H1 (cell line): ENCODE measurements around the gene RNF187. TPM values are rescaled to one million over a fixed set of nuclear protein-coding genes. Genes with fewer than 3 reads are reported as not detected.

Experiments used
- CTCF ChIA-PET: fragments of 300-600 bp; sonication (Branson Sonifier 250); formaldehyde crosslinking; loops from one replicate; lab custom pipeline; 2021; ENCODE audit not compliant: partially characterized antibody; lab: Charles Lee
- POLR2A ChIA-PET: fragments of 300-600 bp; sonication (Branson Sonifier 250); formaldehyde crosslinking; loops from one replicate; lab custom pipeline; 2021; ENCODE audit warnings: inconsistent platforms; ENCODE audit not compliant: partially characterized antibody; lab: Charles Lee
- DNase-seq, 2 experiments: peaks; one replicate each; pipeline versions ENCODE4 v3.0.0 to v3.0.0-alpha.2; 2010 to 2022; ENCODE audit warnings: low spot score in 2 of 2, low read depth in 1 of 2, mixed read lengths in 1 of 2
- FAIRE-seq: peaks from 2 replicates; lab custom pipeline; 2011; peaks lifted over from hg19 to GRCh38; lab: Jason Lieb, UNC
- H2AFZ ChIP-seq: 2 replicates; pipeline ENCODE4 v1.8.1; 2012; ENCODE audit warnings: low read length, inconsistent platforms
- H2AK5ac ChIP-seq: 2 replicates; pipeline ENCODE4 v1.6.1; 2013; ENCODE audit warnings: low read depth, low read length
- H2BK120ac ChIP-seq: replicated peaks from 2 replicates; pipeline ENCODE3; 2013; ENCODE audit warnings: low read depth, low read length, inconsistent platforms
- H2BK12ac ChIP-seq: 2 replicates; pipeline ENCODE4 v1.6.1; 2013; ENCODE audit warnings: low read depth, low read length
- H2BK15ac ChIP-seq: 2 replicates; pipeline ENCODE4 v1.6.1; 2013; ENCODE audit warnings: low read length
- H2BK20ac ChIP-seq: 2 replicates; pipeline ENCODE4 v1.6.1; 2013; ENCODE audit warnings: low read length
- H2BK5ac ChIP-seq: 2 replicates; pipeline ENCODE4 v1.6.1; 2013; ENCODE audit warnings: low read depth, low read length
- H3K14ac ChIP-seq: 2 replicates; pipeline ENCODE4 v1.6.1; 2013; ENCODE audit warnings: inconsistent platforms; ENCODE audit not compliant: insufficient read length
- H3K18ac ChIP-seq: 2 replicates; pipeline ENCODE4 v1.6.1; 2013; ENCODE audit warnings: low read length; ENCODE audit errors: extremely low read depth
- H3K23ac ChIP-seq: 2 replicates; pipeline ENCODE4 v1.6.1; 2013; ENCODE audit warnings: inconsistent platforms; ENCODE audit not compliant: insufficient read length
- H3K23me2 ChIP-seq: 2 replicates; pipeline ENCODE4 v1.6.1; 2013; ENCODE audit warnings: low read depth, low read length
- H3K27ac ChIP-seq: 2 replicates; pipeline ENCODE4 v1.6.1; 2011; ENCODE audit warnings: low read depth, low read length, inconsistent platforms
- H3K27me3 ChIP-seq, 4 experiments: replicated peaks in 1 of 4; 1 replicate in 1 of 4; 2 replicates in 3 of 4; pipeline versions ENCODE4 v1.6.1 to v1.8.1; 2011 to 2013; ENCODE audit warnings: low read length in 3 of 4, mild to moderate bottlenecking in 3 of 4, inconsistent platforms in 2 of 4, mixed read lengths in 2 of 4, moderate library complexity in 1 of 4; ENCODE audit not compliant: control insufficient read depth in 3 of 4, insufficient read depth in 3 of 4; ENCODE audit errors: extremely low read depth in 1 of 4
- H3K36me3 ChIP-seq, 4 experiments: 2 replicates each; pipeline versions ENCODE4 v1.6.1 to v1.8.1; 2011 to 2013; ENCODE audit warnings: mild to moderate bottlenecking in 4 of 4, low read length in 3 of 4, moderate library complexity in 2 of 4, control low read depth in 1 of 4, inconsistent platforms in 1 of 4; ENCODE audit not compliant: insufficient read depth in 4 of 4, control insufficient read depth in 2 of 4
- H3K4ac ChIP-seq: replicated peaks from 2 replicates; pipeline ENCODE3; 2013; ENCODE audit warnings: low read length, low read depth, mixed read lengths, inconsistent platforms; ENCODE audit not compliant: insufficient read length
- H3K4me1 ChIP-seq, 4 experiments: replicated peaks in 1 of 4; 1 replicate in 1 of 4; 2 replicates in 3 of 4; pipeline versions ENCODE4 v1.6.1 to v1.8.1; 2011 to 2013; ENCODE audit warnings: low read length in 3 of 4, inconsistent platforms in 2 of 4, mixed read lengths in 1 of 4; ENCODE audit not compliant: insufficient read depth in 4 of 4, control insufficient read depth in 3 of 4
- H3K4me2 ChIP-seq, 2 experiments: 2 replicates each; pipeline versions ENCODE4 v1.6.1 to v1.8.1; 2011 to 2013; ENCODE audit warnings: low read depth in 2 of 2, low read length in 2 of 2, control low read depth in 1 of 2, inconsistent platforms in 1 of 2, mild to moderate bottlenecking in 1 of 2; ENCODE audit not compliant: insufficient read depth in 1 of 2
- H3K4me3 ChIP-seq, 4 experiments: fragments of 200-600, 300-600 bp in 1 of 4; sonication (generic), shearing (Covaris generic), sonication (Bioruptor Twin) in 1 of 4; 2 replicates each; pipeline versions ENCODE4 v1.5.1 to v1.8.1; 2011 to 2016; ENCODE audit warnings: low read length in 4 of 4, low read depth in 3 of 4, control low read depth in 2 of 4, inconsistent platforms in 2 of 4, mild to moderate bottlenecking in 2 of 4, mixed read lengths in 1 of 4, moderate library complexity in 1 of 4; ENCODE audit not compliant: insufficient read depth in 2 of 4; ENCODE audit errors: extremely low read depth in 1 of 4
- H3K56ac ChIP-seq: replicated peaks from 2 replicates; pipeline ENCODE3; 2013; ENCODE audit warnings: low read depth, mild to moderate bottlenecking, mixed read lengths, low read length, inconsistent platforms; ENCODE audit not compliant: insufficient read length
- H3K79me1 ChIP-seq: 2 replicates; pipeline ENCODE4 v1.6.1; 2013; ENCODE audit warnings: low read depth, low read length, control low read depth
- H3K79me2 ChIP-seq, 2 experiments: 2 replicates each; pipeline versions ENCODE4 v1.6.1 to v1.8.1; 2012 to 2013; ENCODE audit warnings: low read length in 2 of 2, mild to moderate bottlenecking in 2 of 2, inconsistent platforms in 1 of 2; ENCODE audit not compliant: insufficient read depth in 2 of 2, control insufficient read depth in 1 of 2
- H3K9ac ChIP-seq, 4 experiments: replicated peaks in 1 of 4; 1 replicate in 1 of 4; 2 replicates in 3 of 4; pipeline versions ENCODE4 v1.6.1 to v1.8.1; 2011 to 2013; ENCODE audit warnings: low read depth in 3 of 4, low read length in 3 of 4, control low read depth in 2 of 4, mild to moderate bottlenecking in 2 of 4, moderate library complexity in 2 of 4, inconsistent platforms in 1 of 4; ENCODE audit errors: extremely low read depth in 1 of 4
- H3K9me3 ChIP-seq, 2 experiments: 2 replicates each; pipeline versions ENCODE4 v1.6.1 to v1.8.1; 2012 to 2013; ENCODE audit warnings: mild to moderate bottlenecking in 2 of 2, moderate library complexity in 2 of 2, control low read depth in 1 of 2, inconsistent platforms in 1 of 2, low read depth in 1 of 2, low read length in 1 of 2, mixed read lengths in 1 of 2; ENCODE audit not compliant: insufficient read depth in 2 of 2
- H4K20me1 ChIP-seq, 2 experiments: replicated peaks in 1 of 2; 2 replicates each; pipeline versions ENCODE3 to v1.8.1; 2011 to 2013; ENCODE audit warnings: inconsistent platforms in 2 of 2, low read length in 2 of 2, mild to moderate bottlenecking in 1 of 2; ENCODE audit not compliant: insufficient read depth in 2 of 2, control insufficient read depth in 1 of 2
- H4K5ac ChIP-seq: 2 replicates; pipeline ENCODE4 v1.6.1; 2013; ENCODE audit warnings: low read length, low read depth, mixed read lengths, inconsistent platforms; ENCODE audit not compliant: insufficient read length
- H4K8ac ChIP-seq: 2 replicates; pipeline ENCODE4 v1.8.0; 2013; ENCODE audit warnings: mild to moderate bottlenecking, moderate library complexity, low read length, inconsistent platforms; ENCODE audit not compliant: insufficient read depth; ENCODE audit errors: extremely low read depth
- H4K91ac ChIP-seq: replicated peaks from 2 replicates; pipeline ENCODE3; 2013; ENCODE audit warnings: low read length, mixed read lengths, inconsistent platforms; ENCODE audit not compliant: insufficient read length
- ATF3 ChIP-seq: IDR thresholded peaks from 2 replicates; pipeline ENCODE4 v1.6.1; 2011; ENCODE audit warnings: low read depth, mild to moderate bottlenecking, low read length; ENCODE audit not compliant: insufficient read depth
- BRCA1 ChIP-seq: IDR thresholded peaks from 2 replicates; pipeline ENCODE4 v1.6.1; 2012; ENCODE audit warnings: low read depth, low read length, improper control_type of control experiment
- CEBPB ChIP-seq: IDR thresholded peaks from 2 replicates; pipeline ENCODE4 v1.6.1; 2012; ENCODE audit warnings: low read depth, low read length
- EP300 ChIP-seq, 2 experiments: IDR thresholded peaks; 1 replicate in 1 of 2; 2 replicates in 1 of 2; pipeline ENCODE4 v1.6.1; 2011 to 2012; ENCODE audit warnings: low read depth in 2 of 2, low read length in 2 of 2, mild to moderate bottlenecking in 2 of 2, borderline replicate concordance in 1 of 2, inconsistent platforms in 1 of 2, moderate library complexity in 1 of 2
- FOSL1 ChIP-seq: IDR thresholded peaks from 2 replicates; pipeline ENCODE4 v1.6.1; 2011; ENCODE audit warnings: mild to moderate bottlenecking, low read depth, low read length, moderate library complexity; ENCODE audit not compliant: insufficient read depth
- JUND ChIP-seq: IDR thresholded peaks from 2 replicates; pipeline ENCODE4 v1.6.1; 2011; ENCODE audit warnings: mild to moderate bottlenecking, improper control_type of control experiment, low read length
- KDM4A ChIP-seq: IDR thresholded peaks from one replicate; pipeline ENCODE4 v1.7.1; 2012; ENCODE audit warnings: low read depth, mild to moderate bottlenecking, moderate library complexity, low read length, inconsistent platforms; ENCODE audit not compliant: severe bottlenecking
- NRF1 ChIP-seq: IDR thresholded peaks from 2 replicates; pipeline ENCODE4 v1.6.1; 2011; ENCODE audit warnings: mild to moderate bottlenecking, low read depth, low read length, improper control_type of control experiment
- PHF8 ChIP-seq: fragments of 200-600 bp; sonication (generic); conservative IDR thresholded peaks from 2 replicates; pipeline ENCODE4 v1.7.1; 2012; ENCODE audit warnings: low read depth, mild to moderate bottlenecking, inconsistent platforms, low read length, moderate library complexity
- SIX5 ChIP-seq: IDR thresholded peaks from 2 replicates; pipeline ENCODE4 v1.6.1; 2011; ENCODE audit warnings: mild to moderate bottlenecking, low read depth, low read length
- SP1 ChIP-seq: IDR thresholded peaks from 2 replicates; pipeline ENCODE4 v1.6.1; 2011; ENCODE audit warnings: low read depth, low read length
- WGBS, 2 experiments: shearing (Covaris generic) in 1 of 2; methylation state at CpG; one replicate each; pipeline versions ENCODE4 v1.1.6 to v1.1.7; 2013 to 2015; ENCODE audit warnings: low lambda C conversion rate in 2 of 2, mixed read lengths in 2 of 2, inconsistent platforms in 1 of 2, low coverage in 1 of 2, missing lambda C conversion rate in 1 of 2; ENCODE audit not compliant: insufficient replicate concordance in 2 of 2, insufficient coverage in 1 of 2, insufficient read length in 1 of 2; ENCODE audit errors: extremely low coverage in 1 of 2, missing lambda C conversion rate in 1 of 2; 5-methylcytosine and 5-hydroxymethylcytosine counted together
- polyA plus RNA-seq, 7 experiments: library from polyadenylated mRNA; depleted of rRNA in 3 of 7; stranded (reverse) in 5 of 7; unstranded in 2 of 7; fragments of >200 nt in 5 of 7; fragments of 200-250 nt in 2 of 7; gene quantifications; 1 replicate in 5 of 7; 2 replicates in 1 of 7; 4 replicates in 1 of 7; pipeline versions ENCODE4 v1.2.1 to v1.2.3, GENCODE V29; 2011 to 2013; ENCODE audit warnings: missing spikeins in 2 of 7, mixed read lengths in 2 of 7
- total RNA-seq: library from RNA; stranded (reverse); fragmentation: NEBNext Ultra II Directional; extraction: Animal tissue kit (Norgen Biotek cat#: 25700); gene quantifications from 2 replicates; pipeline ENCODE4 v1.2.1, GENCODE V29; 2021

The RNF187 gene
- total and polyA plus RNA-seq, 2 of the 8 experiments (the other 6 are each of a cell fraction or from before 2014, with no cell fraction given): 47.0 to 113 TPM

GRCh38 chr1:228508840-228509415, 21.7 kb downstream of the RNF187 start:
- ChIA-PET POLR2A (no interaction called here), CTCF (interaction anchor here (1.1 to 9.2 kb wide), 4 partner anchors 8 to 50 kb away, joined by 4 to 66 read pairs (median 4); no protein-coding TSS in a partner anchor)
- H3K18ac ChIP-seq: no peak overlapping the region
- H3K36me3 ChIP-seq: no peaks in the 10 kb centered on the region
- no peak overlapping the region for H3K23ac ChIP-seq
- no peaks in the 10 kb centered on the region for H3K79me2 ChIP-seq
- WGBS, 2 experiments: 84% methylated on average over 6 of the region's 6 CpGs; no CpG with 5 or more reads in 1 of the 2 experiments
- no peak overlapping the region for H3K9ac ChIP-seq
- peaks cover 0 to 31% (median 10%) of the 10 kb centered on the region in 4 experiments; a peak in 4 of 7 replicates for H3K27me3 ChIP-seq
- H4K91ac ChIP-seq: no peak overlapping the region
- no peak overlapping the region for H4K5ac ChIP-seq
- no peaks in the 10 kb centered on the region for H3K23me2 ChIP-seq
- no peak overlapping the region for H3K56ac ChIP-seq
- no peak overlapping the region for H2BK12ac ChIP-seq
- H2AFZ ChIP-seq: no peak overlapping the region
- no peak overlapping the region for H2BK15ac ChIP-seq
- peaks cover 13 to 20% of the 10 kb centered on the region in 2 experiments; a peak in 3 of 4 replicates for H3K9me3 ChIP-seq
- no peak overlapping the region for H2BK5ac ChIP-seq
- no peak overlapping the region for H3K4me2 ChIP-seq
- no peak overlapping the region for H3K14ac ChIP-seq
- H2AK5ac ChIP-seq: no peak overlapping the region
- DNase-seq (no peak), FAIRE-seq (no peak)
- no peak overlapping the region for H2BK20ac ChIP-seq
- no peak overlapping the region for H3K4me3 ChIP-seq
- H2BK120ac ChIP-seq: no peak overlapping the region
- no peaks in the 10 kb centered on the region for H4K20me1 ChIP-seq
- H3K27ac ChIP-seq: no peak overlapping the region
- no peaks in the 10 kb centered on the region for H3K79me1 ChIP-seq
- no peak overlapping the region for H4K8ac ChIP-seq
- no peaks in the 10 kb centered on the region for H3K4me1 ChIP-seq
- H3K4ac ChIP-seq: no peak overlapping the region
- TF ChIP-seq EP300 (IDR thresholded peaks at IDR 0.05; ENCODE audit: borderline replicate concordance in 1 of 2, low read depth in 2 of 2, low read length in 2 of 2): no peak
- no peak for TF ChIP-seq JUND
- TF ChIP-seq PHF8: no peak
- no peak for TF ChIP-seq BRCA1
- no peak for TF ChIP-seq SIX5
- no peak for TF ChIP-seq KDM4A
- no peak for TF ChIP-seq FOSL1
- TF ChIP-seq SP1: no peak
- TF ChIP-seq NRF1: no peak
- TF ChIP-seq ATF3: no peak
- no peak for TF ChIP-seq CEBPB
